ENCODE measurements around the gene CADM2.

- TF ChIP-seq POLR2A (IDR thresholded peaks at IDR 0.05; ENCODE audit: borderline replicate concordance, extremely low read depth, insufficient read depth, insufficient read length) (no peak), CTCF (IDR thresholded peaks at IDR 0.05 in 2 of 3, conservative IDR thresholded peaks at IDR 0.05 in 1 of 3; ENCODE audit: borderline replicate concordance in 1 of 3, insufficient read depth in 1 of 3, low read depth in 2 of 3, low read length in 2 of 3) (no peak)
Observed at GRCh38 chr3:85667744-85668143, 709.0 kb downstream of the CADM2 start.
